ENCODE measurements around the gene ELMOD3.
"Not testable (repeated sequence)": the region's sequence is repeated elsewhere in the genome, so short reads cannot be mapped to it uniquely, and the experiment has no call there.

The ELMOD3 gene

GRCh38 chr2:85429213-85429923 lies 74.8 kb downstream of the ELMOD3 start:
- DNase-seq, result no peak

GRCh38 chr2:85429924-85430289 lies 75.3 kb downstream of the ELMOD3 start:
- DNase-seq, result no peak

- peak; percentile 89 for DNase-seq
These were observed 76.4 kb downstream of the ELMOD3 start for GRCh38 chr2:85430752-85431569.

GRCh38 chr2:85431570-85432205 lies 77.1 kb downstream of the ELMOD3 start:
- peak; percentile 56 for DNase-seq

GRCh38 chr2:85433511-85434089 lies 79.0 kb downstream of the ELMOD3 start:
- DNase-seq, result peak; percentile 70

GRCh38 chr2:85434696-85435095 lies 80.1 kb downstream of the ELMOD3 start:
- no peak for DNase-seq

GRCh38 chr2:85435220-85435958 lies 80.8 kb downstream of the ELMOD3 start:
- DNase-seq, result no peak

- DNase-seq, result no peak
These were observed 81.6 kb downstream of the ELMOD3 start for GRCh38 chr2:85435981-85436835.

GRCh38 chr2:85436836-85437487 lies 82.4 kb downstream of the ELMOD3 start:
- no peak for DNase-seq

GRCh38 chr2:85437488-85438200 lies 83.1 kb downstream of the ELMOD3 start:
- DNase-seq, result peak; percentile 48

GRCh38 chr2:85438201-85439024 lies 83.8 kb downstream of the ELMOD3 start:
- no peak for DNase-seq

- no peak for DNase-seq
These were observed 84.5 kb downstream of the ELMOD3 start for GRCh38 chr2:85439025-85439472.

- not testable (repeated sequence) for DNase-seq
These were observed 85.0 kb downstream of the ELMOD3 start for GRCh38 chr2:85439569-85439968.

- DNase-seq, result no peak
These were observed 85.4 kb downstream of the ELMOD3 start for GRCh38 chr2:85439986-85440385.

GRCh38 chr2:85440729-85441128 lies 86.2 kb downstream of the ELMOD3 start:
- no peak for DNase-seq

Data from NCI-H1694 (cell line).